ENCODE measurements around the gene NEXMIF.
"Not testable (repeated sequence)": the region's sequence is repeated elsewhere in the genome, so short reads cannot be mapped to it uniquely, and the experiment has no call there.

NEXMIF gene

DNA sequence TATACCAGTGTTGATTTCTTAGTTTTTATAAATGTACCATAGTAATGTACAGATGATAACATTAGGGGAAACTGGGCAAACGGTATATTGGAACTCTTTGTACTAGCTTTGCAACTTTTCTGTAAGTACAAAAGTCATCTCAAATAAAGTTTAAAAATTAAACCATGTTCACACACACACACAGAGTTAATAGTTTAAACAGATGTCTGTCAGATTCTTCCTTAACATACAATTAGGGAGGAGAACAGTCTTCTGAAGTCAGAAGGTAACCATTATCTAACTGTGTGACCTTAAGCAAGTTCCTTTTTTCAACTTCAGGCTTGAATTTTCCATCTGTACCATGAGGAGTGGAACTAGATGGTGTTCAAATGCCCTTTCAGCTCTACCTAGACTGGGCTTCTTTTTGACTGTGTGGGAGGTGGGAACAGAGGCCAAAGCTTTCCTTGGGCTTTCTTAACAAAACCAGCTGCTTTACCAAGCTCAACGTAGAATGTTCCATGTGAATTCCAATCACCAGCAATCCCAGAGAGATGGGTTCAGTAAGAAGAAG is 127.8 kb downstream of the NEXMIF start:
- no peak for DNase-seq (ENCODE audit: low read depth)

DNA sequence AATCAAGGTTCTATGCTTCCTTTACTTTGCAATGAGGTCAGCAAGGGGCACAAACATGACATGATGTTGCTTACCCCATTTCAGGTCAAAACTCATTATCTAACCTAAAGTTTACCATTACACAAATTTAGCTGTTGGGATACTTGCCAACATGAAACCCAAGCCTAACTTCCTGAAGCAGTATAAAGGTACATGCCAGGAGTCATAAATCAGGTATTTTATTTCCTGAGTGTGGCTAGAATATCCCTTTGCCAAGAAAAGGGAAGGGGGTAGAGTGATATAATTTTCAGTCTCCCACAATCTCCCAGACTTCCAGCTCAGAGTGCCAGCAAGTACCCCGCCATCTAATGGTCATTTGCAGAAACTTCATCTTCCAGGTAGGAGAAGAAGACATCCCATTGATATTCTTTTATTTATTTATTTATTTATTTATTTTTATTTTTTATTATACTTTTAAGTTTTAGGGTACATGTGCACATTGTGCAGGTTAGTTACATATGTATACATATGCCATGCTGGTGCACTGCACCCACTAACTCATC is 136.6 kb downstream of the NEXMIF start:
- no peak for DNase-seq (ENCODE audit: low read depth)

DNA sequence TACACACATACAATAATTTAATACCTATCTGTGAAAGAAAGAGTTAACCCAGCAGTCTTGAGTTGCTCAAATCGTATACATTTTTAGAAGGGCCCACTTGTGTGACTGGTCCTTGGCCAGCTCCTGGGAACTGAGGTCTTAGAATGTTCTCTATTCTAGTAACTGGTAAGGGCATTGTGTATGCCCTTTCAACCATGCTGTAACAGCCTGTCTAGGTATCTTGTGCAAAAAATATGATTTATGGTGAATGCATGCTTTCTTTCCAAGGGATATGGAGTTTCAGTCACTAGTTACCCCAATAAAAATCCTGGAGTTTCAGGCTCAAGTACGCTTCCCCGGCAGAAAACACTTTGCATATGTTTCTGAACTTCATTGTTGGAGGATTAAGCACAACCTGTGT is 140.6 kb downstream of the NEXMIF start:
- no peak for DNase-seq (ENCODE audit: low read depth)

DNA sequence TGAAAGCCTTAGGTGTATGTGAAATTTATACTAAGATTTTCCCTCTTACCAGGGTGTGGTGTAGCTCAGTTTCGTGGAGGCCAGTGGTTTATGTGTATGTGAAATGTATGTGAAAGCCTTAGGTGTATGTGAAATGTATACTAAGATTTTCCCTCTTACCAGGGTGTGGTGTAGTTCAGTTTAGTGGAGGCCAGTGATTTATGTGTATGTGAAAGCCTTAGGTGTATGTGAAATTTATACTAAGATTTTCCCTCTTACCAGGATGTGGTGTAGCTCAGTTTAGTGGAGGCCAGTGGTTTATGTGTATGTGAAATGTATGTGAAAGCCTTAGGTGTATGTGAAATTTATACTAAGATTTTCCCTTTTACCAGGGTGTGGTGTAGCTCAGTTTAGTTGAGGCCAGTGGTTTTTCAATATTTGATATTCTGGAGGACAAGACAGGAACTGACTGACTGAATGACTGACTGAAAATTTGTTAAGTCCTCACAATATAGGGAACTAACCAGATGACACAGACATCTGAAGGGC is 143.7 kb downstream of the NEXMIF start:
- DNase-seq (ENCODE audit: low read depth) = no peak

DNA sequence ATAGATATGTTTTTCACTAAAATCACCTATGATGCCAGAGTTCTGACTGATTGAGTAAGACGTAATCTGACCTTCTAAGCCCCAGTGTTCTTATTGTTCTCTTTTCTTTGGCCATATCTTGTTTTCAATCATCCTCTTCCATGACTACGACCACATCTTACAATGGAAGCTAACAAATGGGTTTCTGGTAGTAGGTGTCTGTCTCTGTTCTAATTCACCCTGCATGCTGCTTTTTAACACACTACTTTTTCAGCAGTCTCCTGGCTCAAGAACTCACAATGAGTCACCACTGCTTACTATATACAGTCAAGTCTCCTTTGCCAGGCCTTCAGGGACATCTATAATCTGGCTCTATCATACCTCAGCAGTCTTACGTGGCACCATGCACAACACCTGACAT is 146.1 kb downstream of the NEXMIF start:
- no peak for DNase-seq (ENCODE audit: low read depth)

DNA sequence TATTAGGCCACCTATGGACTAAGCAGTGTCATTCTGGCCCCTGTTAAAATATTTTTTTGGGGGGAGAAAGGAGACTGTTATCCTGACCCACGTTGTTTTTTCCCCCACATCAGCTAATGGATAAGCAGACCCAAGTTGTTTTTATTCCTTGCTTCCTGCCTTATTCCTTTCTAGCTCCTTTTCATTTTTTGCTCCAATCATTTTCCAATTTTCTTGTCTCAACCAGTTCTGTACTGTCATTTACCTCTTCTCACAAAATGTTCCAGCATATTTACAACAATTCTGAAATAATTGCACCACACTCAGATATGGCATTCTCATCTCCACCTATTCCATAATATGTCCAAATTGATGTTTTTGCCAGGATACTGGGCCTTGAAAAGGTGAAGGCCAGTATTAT is 150.3 kb downstream of the NEXMIF start:
- no peak for DNase-seq (ENCODE audit: low read depth)

DNA sequence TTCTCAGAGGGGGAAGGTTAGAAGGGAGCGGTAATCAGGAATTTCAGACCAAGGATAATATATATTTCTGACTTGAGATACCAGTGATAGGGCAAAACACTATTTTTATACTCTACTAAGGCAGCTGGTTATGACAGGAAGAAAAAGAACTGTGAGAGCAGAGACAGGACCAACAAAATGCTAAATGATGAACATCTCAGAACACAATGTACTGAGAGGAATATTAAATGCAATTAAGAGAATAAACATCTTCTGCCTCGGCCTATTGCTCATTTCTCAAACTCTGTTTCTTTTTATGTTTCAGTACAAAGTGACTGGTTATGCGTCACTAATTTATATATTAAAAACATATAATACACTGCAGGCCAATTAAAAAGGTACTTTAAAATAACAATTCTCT is 188.8 kb downstream of the NEXMIF start:
- DNase-seq (ENCODE audit: low read depth) = no peak

DNA sequence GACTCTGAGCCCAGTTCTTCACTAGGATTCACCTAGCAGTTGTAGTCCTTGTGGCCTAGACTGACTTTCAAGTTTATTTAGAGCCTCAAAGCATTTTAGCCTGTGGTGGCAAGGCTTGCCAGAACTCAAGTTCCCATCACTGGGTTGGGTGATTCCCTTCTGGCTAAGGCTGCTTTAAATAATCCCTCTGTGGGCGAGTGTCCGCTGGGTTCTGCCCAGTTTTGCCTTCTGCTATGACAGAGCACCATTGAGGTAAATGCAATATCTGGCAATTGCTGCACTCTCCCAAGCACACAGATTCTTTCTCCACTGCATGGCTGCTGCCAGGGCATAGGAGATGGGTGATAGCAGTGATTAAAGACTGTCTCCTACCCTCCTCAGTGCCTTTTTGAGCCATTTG is 220.0 kb downstream of the NEXMIF start:
- no peak for DNase-seq (ENCODE audit: low read depth)

DNA sequence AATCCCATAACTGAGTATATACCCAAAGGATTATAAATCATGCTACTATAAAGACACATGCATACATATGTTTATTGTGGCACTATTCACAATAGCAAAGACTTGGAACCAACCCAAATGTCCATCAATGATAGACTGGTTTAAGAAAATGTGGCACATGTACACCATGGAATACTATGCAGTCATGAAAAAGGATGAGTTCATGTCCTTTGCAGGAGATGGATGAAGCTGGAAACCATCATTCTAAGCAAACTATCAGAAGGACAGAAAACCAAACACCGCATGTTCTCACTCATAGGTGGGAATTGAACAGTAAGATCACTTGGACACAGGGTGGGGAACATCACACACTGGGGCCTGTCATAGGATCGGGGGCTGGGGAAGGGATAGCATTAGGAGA is 223.9 kb downstream of the NEXMIF start:
- DNase-seq (ENCODE audit: low read depth) = not testable (repeated sequence)

DNA sequence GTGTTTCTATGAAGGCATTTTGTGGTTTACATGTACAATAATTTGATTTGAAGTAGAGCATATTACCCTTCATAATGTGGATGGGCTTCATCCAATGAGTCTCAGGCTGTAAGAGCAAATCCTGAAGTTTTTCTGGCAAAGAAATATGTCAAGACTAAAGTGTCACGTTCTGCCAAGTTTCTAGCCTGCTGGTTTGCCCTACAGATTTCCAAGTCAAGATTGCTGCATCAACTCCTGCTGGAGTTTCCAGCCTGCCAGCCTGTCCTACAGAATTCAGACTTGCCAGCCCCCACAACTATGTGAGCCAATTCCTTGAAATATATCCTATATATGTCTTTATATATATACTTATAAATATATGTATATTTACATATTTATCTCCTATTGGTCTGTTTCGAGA is 240.8 kb downstream of the NEXMIF start:
- no peak for DNase-seq (ENCODE audit: low read depth)
